H1 (cell line): ENCODE data around the gene PRKD1. TPM values are rescaled to one million over a fixed set of nuclear protein-coding genes. Genes with fewer than 3 reads are reported as not detected.

Source experiments
- BRCA1 ChIP-seq: IDR thresholded peaks from 2 replicates; pipeline ENCODE4 v1.6.1; 2012; ENCODE audit warnings: low read depth, low read length, improper control_type of control experiment
- polyA plus RNA-seq, 7 experiments: library from polyadenylated mRNA; depleted of rRNA in 3 of 7; stranded (reverse) in 5 of 7; unstranded in 2 of 7; fragments of >200 nt in 5 of 7; fragments of 200-250 nt in 2 of 7; gene quantifications; 1 replicate in 5 of 7; 2 replicates in 1 of 7; 4 replicates in 1 of 7; pipeline versions ENCODE4 v1.2.1 to v1.2.3, GENCODE V29; 2011 to 2013; ENCODE audit warnings: missing spikeins in 2 of 7, mixed read lengths in 2 of 7
- total RNA-seq: library from RNA; stranded (reverse); fragmentation: NEBNext Ultra II Directional; extraction: Animal tissue kit (Norgen Biotek cat#: 25700); gene quantifications from 2 replicates; pipeline ENCODE4 v1.2.1, GENCODE V29; 2021

PRKD1 gene
- total and polyA plus RNA-seq, 2 of the 8 experiments (the other 6 are each of a cell fraction or from before 2014, with no cell fraction given): 3.6 to 6.8 TPM

- no peak for TF ChIP-seq BRCA1
- TF ChIP-seq, all 59 proteins: peak for 0
These were observed 290.8 kb downstream of the PRKD1 start (continued) for GRCh38 chr14:29636870-29637269.
